DND-41 (cell line): ENCODE results near the gene RPS25.

Source experiments
- ATAC-seq: fragments of 200-7000 bp; cut with Tn5 transposase; 3 replicates; pipeline ENCODE4 v1.9.1; 2021; ENCODE audit warnings: low read depth; ENCODE audit not compliant: insufficient read depth
- DNase-seq: peaks from one replicate; pipeline ENCODE4 v3.0.0-alpha.2; 2020
- H2AFZ ChIP-seq: 2 replicates; pipeline ENCODE4 v1.6.0; 2012; ENCODE audit warnings: low read depth, low read length
- H3K27ac ChIP-seq: 2 replicates; pipeline ENCODE4 v1.5.1; 2012; ENCODE audit warnings: low read length, inconsistent platforms
- H3K27me3 ChIP-seq: fragments of 200-600 bp; sonication (generic); 2 replicates; pipeline ENCODE4 v1.6.0; 2012; ENCODE audit warnings: low read length, mild to moderate bottlenecking, inconsistent platforms; ENCODE audit not compliant: insufficient read depth, poor library complexity
- H3K36me3 ChIP-seq: 2 replicates; pipeline ENCODE4 v1.5.1; 2012; ENCODE audit warnings: low read length, inconsistent platforms; ENCODE audit not compliant: insufficient read depth
- H3K4me1 ChIP-seq: 2 replicates; pipeline ENCODE4 v1.5.1; 2012; ENCODE audit warnings: mild to moderate bottlenecking, low read length; ENCODE audit not compliant: insufficient read depth
- H3K4me2 ChIP-seq: 2 replicates; pipeline ENCODE4 v1.6.0; 2012; ENCODE audit warnings: mild to moderate bottlenecking, moderate library complexity, low read length, inconsistent platforms; ENCODE audit not compliant: insufficient read depth
- H3K4me3 ChIP-seq, 2 experiments: fragments of 200-600 bp in 1 of 2; shearing (Covaris generic) in 1 of 2; 2 replicates each; pipeline ENCODE4 v1.5.1; 2012 to 2016; ENCODE audit warnings: inconsistent platforms in 2 of 2, low read length in 2 of 2, mild to moderate bottlenecking in 2 of 2, low read depth in 1 of 2, moderate library complexity in 1 of 2
- H3K79me2 ChIP-seq: 2 replicates; pipeline ENCODE4 v1.6.0; 2012; ENCODE audit warnings: low read length, inconsistent platforms; ENCODE audit not compliant: insufficient read depth
- H3K9ac ChIP-seq: 2 replicates; pipeline ENCODE4 v1.6.0; 2012; ENCODE audit warnings: low read depth, mild to moderate bottlenecking, inconsistent platforms, low read length, moderate library complexity
- H3K9me3 ChIP-seq: 2 replicates; pipeline ENCODE4 v1.5.1; 2012; ENCODE audit warnings: low read length, moderate library complexity, mild to moderate bottlenecking, inconsistent platforms; ENCODE audit not compliant: insufficient read depth, severe bottlenecking
- H4K20me1 ChIP-seq: 2 replicates; pipeline ENCODE4 v1.6.0; 2012; ENCODE audit warnings: low read length; ENCODE audit not compliant: insufficient read depth
- EZH2 ChIP-seq: IDR thresholded peaks from 3 replicates; pipeline ENCODE4 v1.6.1; 2012; ENCODE audit warnings: borderline replicate concordance, low read depth, mild to moderate bottlenecking, moderate library complexity, low read length, inconsistent platforms; ENCODE audit not compliant: severe bottlenecking
- TF ChIP-seq, protein P1 (sequence below): IDR thresholded peaks from 2 replicates; pipeline ENCODE4 v1.5.1; 2012; ENCODE audit warnings: borderline replicate concordance, low read length, moderate library complexity, mild to moderate bottlenecking; ENCODE audit not compliant: poor library complexity, severe bottlenecking; ENCODE audit errors: extremely low read depth

RPS25 gene

GRCh38 chr11:119016216-119017009, 1.7 kb downstream of the RPS25 start:
- no peaks in the 10 kb centered on the region for H3K27me3 ChIP-seq
- no peaks in the 10 kb centered on the region for H3K9me3 ChIP-seq
- H2AFZ ChIP-seq: no peak overlapping the region
- TF ChIP-seq, protein P1, sequence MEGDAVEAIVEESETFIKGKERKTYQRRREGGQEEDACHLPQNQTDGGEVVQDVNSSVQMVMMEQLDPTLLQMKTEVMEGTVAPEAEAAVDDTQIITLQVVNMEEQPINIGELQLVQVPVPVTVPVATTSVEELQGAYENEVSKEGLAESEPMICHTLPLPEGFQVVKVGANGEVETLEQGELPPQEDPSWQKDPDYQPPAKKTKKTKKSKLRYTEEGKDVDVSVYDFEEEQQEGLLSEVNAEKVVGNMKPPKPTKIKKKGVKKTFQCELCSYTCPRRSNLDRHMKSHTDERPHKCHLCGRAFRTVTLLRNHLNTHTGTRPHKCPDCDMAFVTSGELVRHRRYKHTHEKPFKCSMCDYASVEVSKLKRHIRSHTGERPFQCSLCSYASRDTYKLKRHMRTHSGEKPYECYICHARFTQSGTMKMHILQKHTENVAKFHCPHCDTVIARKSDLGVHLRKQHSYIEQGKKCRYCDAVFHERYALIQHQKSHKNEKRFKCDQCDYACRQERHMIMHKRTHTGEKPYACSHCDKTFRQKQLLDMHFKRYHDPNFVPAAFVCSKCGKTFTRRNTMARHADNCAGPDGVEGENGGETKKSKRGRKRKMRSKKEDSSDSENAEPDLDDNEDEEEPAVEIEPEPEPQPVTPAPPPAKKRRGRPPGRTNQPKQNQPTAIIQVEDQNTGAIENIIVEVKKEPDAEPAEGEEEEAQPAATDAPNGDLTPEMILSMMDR: no peak
- TF ChIP-seq EZH2: no peak
- H3K4me2 ChIP-seq: peak overlapping the region; percentile 86
- ATAC-seq (no peak), DNase-seq (no peak)
- peak overlapping the region; percentile 16; the same call in 1 of the 2 replicates for H3K27ac ChIP-seq
- peaks cover 35% of the 10 kb centered on the region for H3K4me1 ChIP-seq
- H3K4me3 ChIP-seq: peak overlapping the region; percentile 94 to 97; a peak in 3 of 4 replicates
- H3K79me2 ChIP-seq: peaks cover 63% of the 10 kb centered on the region
- peak overlapping the region; percentile 86 for H3K9ac ChIP-seq
- H4K20me1 ChIP-seq: peaks cover 23% of the 10 kb centered on the region
- peaks cover 73% of the 10 kb centered on the region for H3K36me3 ChIP-seq

DNA sequence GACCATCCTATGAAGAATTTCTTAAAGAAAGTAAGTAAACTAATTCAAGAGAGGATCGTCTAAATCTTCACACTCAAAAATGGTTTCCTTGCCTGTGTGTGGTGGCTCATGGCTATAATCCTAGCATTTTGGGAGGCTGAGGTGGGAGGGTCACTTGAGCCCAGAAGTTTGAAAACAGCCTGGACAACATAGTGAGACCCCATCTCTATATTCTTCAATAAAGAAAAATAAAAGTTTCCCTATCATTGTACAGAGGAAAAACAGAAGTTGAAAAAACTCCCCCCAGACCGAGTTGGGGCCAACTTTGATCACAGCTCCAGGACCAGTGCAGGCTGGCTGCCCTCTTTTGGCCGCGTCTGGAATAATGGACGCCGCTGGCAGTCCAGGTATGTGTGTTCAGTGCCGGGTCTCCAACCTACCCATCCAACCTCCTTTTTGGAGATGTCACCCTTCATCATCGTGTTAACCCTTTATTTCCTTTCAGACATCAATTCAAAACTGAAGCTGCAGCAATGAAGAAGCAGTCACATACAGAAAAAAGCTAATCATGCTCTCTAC, 3.0 kb downstream of the RPS25 start:
- no peak overlapping the region; the same call in 1 of the 2 replicates for H3K4me2 ChIP-seq

DNA sequence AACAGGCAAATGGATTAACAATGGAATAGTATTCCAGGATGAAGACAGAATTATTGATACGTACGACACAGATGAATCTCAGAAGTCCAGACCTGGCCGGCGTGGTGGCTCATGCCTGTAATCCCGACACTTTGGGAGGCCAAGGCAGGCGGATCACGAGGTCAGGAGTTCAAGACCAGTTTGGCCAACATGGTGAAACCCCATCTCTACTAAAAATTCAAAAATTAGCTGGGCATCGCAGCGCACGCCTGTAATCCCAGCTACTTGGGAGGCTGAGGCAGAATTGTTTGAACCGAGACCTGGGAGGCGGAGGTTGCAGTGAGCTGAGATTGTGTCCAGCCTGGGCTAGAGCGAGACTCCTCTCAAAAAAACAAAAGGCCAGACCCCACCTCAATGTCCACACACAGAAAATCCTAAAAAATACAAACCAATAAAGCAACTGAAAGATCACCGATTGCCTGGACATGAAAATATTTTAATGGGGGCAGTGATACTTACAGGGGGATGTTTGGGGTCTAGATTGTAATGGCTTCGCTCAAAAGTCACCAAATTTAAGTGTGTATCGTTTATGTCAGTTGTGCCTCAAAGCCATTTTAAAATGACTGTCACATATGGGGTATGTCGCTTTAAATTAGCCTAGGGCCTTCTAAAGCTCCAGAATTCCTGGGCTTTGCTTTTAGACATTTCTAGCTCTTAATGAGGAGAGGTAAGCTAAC, 3.8 kb downstream of the RPS25 start:
- Histone ChIP-seq H3K27me3 (no peaks in the 10 kb centered on the region), H3K9me3 (no peaks in the 10 kb centered on the region), H3K36me3 (peaks cover 76% of the 10 kb centered on the region), H3K4me2 (no peak overlapping the region), H3K4me3 (no peak overlapping the region), H3K4me1 (peaks cover 20% of the 10 kb centered on the region), H3K9ac (no peak overlapping the region), H3K79me2 (peaks cover 42% of the 10 kb centered on the region), H4K20me1 (peaks cover 18% of the 10 kb centered on the region), H3K27ac (no peak overlapping the region), H2AFZ (no peak overlapping the region)
- TF ChIP-seq EZH2: no peak
- TF ChIP-seq, protein P1: no peak
- ATAC-seq (no peak), DNase-seq (no peak)

More for the DNA sequence above, 3.0 kb downstream of the RPS25 start:
- Histone ChIP-seq H3K36me3 (peaks cover 72% of the 10 kb centered on the region), H3K4me3 (no peak overlapping the region), H4K20me1 (peaks cover 22% of the 10 kb centered on the region), H2AFZ (no peak overlapping the region), H3K9me3 (no peaks in the 10 kb centered on the region), H3K27me3 (no peaks in the 10 kb centered on the region), H3K27ac (no peak overlapping the region), H3K9ac (no peak overlapping the region), H3K79me2 (peaks cover 50% of the 10 kb centered on the region), H3K4me1 (peaks cover 27% of the 10 kb centered on the region)
- ATAC-seq (no peak), DNase-seq (no peak)
- TF ChIP-seq, protein P1: no peak
- TF ChIP-seq EZH2: no peak
